Activated CD4-positive, alpha-beta T cell treated with anti-CD3 and anti-CD28 coated beads, Interleukin-2, amount 50 U/mL, for 24 hours (primary cell): ENCODE results near the gene SMTNL1.
"Not testable (repeated sequence)": the region's sequence is repeated elsewhere in the genome, so short reads cannot be mapped to it uniquely, and the experiment has no call there.

Experiments used
- DNase-seq, 2 donors: peaks; one replicate each; pipeline ENCODE4 v3.0.0-alpha.2; 2020; ENCODE audit warnings: low read depth in 1 of 2, low spot score in 1 of 2

Gene SMTNL1

DNA sequence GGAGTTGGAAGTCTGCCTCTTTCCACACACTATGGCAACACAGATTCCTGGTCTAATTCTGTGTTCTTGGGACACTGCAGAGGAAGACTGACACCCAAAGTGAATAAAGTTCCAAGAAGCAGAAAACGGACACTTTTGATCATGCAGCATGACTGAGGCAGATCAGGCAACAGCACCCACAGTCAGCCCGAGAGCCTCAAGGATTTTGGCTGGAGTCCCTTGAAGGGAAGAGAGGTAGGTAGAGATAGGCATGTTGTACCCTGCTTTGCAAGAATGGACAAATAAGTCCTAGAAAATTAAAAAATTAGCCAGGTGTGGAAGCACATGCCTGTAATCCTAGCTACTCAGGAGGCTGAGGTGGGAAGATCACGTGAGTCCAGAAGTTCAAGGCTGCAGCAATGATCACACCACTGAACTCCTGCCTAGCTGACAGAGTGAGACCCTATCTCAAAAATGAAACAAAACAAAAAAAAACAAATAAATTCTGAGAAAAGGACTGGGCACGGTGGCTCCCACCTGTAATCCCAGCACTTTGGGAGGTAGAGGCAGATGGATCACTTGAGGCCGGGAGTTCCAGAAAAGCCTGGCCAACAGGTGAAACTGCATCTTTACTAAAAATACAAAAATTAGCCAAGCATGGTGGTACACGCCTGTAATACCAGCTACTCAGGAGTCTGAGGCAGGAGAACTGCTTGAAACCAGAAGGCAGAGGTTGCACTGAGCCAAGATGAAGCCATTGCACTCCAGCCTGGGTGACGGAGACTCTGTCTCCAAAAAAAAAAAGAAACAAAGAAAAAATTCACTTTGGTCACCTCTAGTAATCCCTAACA is 28.8 kb upstream of the SMTNL1 start:
- DNase-seq: no peak

DNA sequence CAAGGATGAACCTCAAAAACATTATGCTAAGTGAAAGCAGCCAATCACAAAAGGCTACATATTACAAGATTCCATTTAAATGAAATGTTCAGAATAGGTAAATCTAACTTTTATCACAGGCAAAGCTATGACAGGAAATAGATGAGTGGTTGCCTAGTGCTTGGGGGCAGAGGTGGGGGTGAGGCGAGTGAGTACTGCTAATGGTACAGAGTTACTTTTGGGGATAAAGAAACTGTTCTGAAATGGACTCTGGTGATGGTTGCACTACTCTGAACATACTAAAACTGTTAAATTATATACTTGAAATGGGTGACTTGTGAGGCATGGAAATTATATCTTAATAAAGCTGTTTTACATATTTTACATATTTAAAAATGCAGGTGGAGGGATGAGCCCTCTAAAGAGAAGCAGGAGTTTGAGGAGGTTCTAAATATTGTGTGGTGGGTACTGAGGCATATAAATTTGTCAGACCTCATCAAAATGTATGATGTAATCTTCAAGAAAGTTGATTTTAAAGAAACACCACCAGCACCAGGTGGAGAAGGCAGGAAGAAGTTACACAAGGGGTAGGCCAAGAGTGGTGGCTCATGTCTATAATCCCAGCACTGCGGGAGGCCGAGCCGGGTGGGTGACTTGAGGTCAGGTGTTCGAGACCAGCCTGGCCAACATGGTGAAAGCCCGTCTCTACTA is 25.5 kb upstream of the SMTNL1 start:
- no peak for DNase-seq

DNA sequence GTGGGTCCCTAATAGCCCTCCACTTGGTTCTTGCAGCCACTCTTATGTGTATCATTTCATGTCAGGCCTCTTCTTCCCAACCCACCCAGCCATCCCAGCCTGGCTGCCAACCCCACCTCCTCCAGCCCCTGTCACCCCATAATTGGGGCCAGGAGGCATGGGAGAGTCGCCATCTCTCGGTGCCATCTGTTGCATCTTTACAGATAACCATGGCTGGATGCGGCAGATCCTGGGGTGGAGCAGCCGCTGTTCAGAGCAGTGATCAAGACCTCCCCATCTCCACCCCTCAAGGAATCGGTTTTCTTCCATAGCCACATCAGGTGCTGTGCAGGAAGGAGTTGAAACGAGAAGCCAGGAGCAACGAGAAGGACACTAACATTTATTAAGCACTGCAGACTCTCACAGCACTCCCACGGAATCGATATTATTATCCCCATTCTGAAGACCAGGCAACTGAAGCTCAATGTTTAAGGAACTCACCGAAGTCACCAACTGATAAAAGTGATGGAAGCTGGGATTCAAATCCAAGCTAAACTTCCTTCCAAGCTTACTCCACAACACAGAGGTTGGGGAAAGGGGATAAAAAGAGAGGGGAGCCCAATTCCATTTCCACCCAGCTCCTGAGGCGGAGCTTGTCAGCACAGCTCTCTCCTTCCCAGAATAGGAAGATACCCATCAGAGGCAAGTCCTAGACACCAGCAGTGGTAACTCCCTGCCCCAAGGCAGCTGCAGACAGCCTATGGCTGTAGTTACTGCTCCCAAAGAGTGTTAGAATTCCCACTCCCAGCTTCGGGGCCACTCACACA is 24.5 kb upstream of the SMTNL1 start:
- DNase-seq: no peak

DNA sequence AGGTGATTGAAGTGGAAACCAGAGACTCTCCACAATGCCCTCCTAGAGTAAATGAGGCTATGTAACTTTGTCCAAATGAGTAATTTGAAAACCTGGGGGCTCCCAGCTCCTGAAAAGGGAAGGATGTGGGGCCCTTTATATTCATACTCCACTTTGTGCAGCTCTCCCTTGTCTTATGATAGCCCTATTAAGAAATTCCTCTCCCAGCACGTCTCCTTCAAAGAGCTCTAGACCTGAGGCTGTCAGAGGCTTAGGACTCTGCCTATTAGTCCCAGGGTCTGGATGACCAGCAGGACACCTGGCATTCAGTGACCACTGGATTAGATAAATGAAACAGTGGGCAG is 24.0 kb upstream of the SMTNL1 start:
- no peak for DNase-seq

DNA sequence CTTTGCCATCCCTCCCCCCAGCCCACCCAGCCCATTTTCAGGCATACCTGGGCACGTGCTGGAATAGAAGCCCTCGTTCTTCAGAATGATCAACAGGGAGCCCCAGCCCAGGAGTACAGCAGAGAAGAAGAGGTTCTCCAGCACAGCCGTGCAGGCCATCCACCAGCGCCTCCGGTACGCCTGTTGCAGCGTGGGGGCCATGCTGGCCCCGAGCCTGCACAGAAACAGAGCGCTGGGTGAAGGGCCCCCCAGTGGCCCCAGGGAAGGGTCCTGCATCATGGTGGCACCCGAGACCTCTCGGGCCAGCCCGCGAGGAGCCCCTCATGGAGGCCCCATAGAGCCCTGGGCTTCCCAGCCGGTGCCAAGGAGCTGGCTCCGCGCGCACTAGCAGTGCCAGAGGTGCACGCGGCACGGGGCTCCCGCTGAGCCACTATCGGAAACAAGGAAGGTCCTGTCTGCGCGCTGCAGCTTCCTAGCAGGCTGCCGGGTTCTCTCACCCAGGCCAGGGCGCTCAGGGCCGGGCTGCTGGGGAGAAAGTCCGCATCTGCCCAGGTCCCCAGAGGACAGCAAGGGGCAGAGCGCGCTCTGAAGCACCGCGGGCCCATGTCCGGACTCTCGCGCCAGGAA is 23.4 kb upstream of the SMTNL1 start:
- DNase-seq: peak in 1 of 2 donors; percentile 31

DNA sequence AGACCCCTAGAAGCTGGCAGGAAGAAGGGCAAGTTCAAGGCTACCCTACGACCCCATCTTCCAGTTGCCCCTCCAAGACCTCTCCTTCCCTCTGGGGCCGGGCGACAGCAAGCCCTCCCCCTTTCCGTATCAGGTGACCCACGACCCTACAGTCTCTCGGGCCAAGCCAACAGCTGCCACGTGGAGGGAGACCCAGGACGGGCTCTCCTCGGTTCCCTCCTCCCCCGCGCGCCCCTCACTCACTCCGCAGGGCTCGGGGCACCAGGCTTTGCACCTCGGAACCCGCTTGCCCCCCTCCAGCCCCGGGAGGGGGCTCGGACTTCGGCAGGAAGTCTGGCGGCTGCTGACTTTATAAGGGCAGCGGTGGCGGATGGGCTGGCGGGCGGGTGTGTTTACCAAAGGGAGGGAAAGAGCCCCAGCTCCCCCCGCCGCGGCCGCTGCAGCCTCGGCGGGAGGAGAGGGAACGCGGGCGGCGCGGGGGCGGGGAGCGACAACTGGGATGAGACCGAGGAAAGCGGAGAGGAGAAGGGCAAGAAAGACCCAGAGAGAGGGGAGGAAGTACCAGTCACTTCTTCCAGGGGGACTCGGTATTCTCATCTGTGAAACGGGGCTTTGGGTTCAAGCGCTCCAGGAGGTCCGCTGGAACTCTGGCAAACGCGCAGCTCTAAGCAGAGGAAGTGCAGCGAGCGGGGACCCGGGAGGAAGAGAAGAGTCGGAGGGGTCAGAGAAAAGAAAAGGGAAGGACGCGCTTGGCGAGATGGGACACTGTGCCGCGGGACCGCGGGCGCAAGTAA is 22.7 kb upstream of the SMTNL1 start:
- DNase-seq: peak in 1 of 2 donors; percentile 28

DNA sequence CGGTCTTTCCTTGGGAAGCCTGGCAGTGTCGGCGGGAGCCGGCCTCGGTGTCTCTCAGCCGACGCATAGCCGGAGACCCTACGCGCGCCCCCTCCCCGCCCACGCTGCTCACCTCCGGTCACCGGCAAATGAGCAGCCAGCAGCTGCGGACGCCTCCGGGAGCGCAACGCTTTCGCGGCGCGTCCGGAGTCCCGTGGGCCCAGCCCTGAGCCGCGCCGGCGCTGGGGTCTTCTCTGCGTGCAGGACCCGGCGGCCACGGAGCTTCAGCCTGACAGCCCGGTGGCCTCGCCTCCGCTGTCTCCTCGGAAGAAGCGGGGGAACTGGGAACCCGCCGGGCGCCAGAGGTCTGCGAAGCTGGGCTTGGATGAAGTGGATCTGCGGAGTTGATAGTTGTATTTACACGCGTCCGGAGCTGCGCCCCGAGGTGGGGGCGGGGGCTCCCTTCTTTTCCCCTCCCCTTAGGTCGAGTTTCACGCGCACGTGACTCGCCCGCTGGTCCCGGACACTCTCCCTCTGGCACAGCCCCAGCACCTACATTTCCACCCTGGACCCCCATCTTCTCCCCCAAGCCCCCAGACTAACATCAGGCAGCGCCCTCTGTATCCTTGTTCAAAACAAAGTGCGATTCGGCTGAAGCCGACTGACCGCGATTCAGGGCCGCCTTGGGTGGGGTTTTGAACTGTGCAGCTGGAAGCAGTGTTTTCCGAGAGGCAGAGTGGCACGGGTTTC is 21.9 kb upstream of the SMTNL1 start, which contains the start of gene SLC43A1:
SLC43A1 (minus strand) TSS at position 371 of the 729 bp plus-strand sequence. CDS start 1,591 bp downstream, outside the sequence.
- peak in 1 of 2 donors; percentile 11 for DNase-seq

DNA sequence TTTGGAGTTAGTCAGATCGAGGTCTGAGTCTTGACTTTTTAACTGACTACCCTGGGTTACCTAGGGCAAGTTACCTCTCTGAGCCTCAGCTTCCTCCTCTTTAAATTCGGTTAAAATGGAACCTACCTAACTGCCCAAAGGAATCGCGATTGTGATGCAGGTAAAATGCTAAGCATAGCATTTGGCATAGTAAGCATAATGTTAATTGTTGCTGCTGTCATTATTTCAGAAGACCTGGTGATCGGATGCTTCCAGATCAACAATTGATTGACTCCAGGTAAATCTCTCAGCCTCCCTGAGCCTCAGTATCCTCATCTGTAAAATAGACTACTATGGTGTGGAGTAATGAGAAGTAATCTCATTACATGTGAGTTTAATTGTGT is 21.3 kb upstream of the SMTNL1 start:
- no peak for DNase-seq

DNA sequence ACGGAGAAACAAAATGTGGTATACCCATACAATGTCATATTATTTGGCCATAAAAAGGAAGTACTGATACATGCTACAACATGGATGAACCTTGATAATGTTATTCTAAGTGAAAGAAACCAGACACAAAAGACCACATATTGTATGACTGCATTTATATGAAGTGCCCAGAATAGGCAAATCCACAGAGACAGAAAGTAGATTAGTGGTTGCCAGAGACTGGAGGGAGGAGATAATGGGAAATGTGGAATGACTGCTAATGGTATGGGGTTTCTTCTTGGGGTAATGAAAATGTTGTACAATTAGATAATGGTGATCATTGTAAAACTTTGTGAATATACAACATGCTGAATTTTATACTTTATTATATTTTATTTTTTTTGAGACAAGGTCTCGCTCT is 16.3 kb upstream of the SMTNL1 start:
- DNase-seq: no peak

DNA sequence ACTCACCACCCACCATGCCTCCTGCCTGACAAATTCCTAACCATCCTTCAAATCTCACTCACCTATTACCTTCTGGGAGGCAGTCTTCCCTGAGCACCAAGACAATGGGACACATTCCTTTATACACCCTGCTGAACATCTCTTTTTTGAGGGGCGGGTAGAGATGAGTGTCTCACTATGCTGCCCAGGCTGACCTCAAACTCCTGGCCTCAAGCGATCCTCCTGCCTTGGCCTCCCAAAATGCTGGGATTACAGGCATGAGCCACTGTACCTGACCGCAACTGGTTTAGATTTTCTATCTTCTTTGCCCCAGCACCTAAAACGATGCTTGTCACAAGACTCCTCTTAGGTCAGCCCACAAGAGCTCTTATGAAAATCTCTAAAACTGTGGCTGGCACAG is 14.0 kb upstream of the SMTNL1 start:
- DNase-seq: no peak

DNA sequence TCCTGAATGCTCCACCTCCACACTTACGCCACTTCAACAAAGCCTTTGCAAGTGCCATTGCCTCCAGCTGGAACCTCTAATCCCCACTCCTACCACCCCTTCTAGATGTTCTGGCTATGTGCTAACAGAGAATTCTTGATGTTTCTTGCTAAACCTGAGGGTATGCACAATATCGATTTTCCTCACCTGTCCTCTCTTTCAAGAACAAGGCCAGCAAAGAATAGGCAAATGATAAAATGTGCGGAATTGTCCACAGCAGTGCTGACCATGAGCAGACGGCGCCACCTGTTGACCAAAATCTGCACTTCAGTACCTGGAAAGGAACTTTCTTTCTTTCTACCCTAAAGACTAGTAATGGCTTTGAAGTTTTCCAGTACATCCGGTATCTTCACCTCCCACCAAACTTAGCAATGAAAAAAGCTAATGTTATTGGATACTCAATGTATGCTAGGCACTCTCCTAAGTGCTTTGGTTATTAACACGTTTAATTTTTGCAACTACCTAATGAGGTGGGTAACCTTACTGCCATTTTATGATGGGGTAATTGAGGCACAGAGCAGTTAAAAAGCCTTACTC is 10.3 kb upstream of the SMTNL1 start:
- DNase-seq: peak; percentile 43 to 59

DNA sequence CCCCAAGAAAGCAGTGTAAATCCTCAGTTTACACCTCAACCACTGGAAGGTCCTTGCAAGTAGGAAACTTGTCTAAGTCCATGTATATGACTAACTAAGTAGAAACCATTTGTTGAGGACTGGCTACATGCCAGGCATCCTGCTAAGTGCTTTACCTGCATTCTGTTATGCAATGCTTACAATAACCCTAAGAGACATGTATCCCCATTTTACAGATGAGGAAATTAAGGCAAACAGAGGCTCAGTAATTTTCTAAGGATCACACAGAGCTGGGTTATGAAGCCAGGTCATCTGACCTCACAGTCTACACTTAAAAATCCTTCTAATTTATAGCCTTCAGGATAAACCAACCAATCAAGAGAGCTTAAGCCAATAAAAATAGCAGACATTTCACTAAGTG is 8.4 kb upstream of the SMTNL1 start:
- DNase-seq: no peak

DNA sequence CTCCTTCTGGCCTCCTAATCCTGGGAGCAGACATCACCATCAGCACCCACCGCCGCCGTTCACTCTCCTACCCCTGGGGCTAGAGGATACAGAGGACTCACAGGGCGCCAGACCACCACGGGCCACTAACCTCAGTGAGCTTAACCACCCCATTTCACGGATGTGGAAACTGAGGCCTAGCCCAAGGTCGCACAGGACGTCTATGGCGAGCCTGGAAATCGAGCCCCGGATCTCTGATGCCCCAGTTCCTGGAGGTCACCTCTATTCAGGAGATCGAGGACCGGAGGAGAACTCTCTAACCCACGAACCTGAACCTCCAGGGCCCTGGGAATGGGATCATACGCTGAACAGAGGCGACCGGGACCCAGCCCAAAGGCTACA is 7.2 kb upstream of the SMTNL1 start:
- no peak for DNase-seq

DNA sequence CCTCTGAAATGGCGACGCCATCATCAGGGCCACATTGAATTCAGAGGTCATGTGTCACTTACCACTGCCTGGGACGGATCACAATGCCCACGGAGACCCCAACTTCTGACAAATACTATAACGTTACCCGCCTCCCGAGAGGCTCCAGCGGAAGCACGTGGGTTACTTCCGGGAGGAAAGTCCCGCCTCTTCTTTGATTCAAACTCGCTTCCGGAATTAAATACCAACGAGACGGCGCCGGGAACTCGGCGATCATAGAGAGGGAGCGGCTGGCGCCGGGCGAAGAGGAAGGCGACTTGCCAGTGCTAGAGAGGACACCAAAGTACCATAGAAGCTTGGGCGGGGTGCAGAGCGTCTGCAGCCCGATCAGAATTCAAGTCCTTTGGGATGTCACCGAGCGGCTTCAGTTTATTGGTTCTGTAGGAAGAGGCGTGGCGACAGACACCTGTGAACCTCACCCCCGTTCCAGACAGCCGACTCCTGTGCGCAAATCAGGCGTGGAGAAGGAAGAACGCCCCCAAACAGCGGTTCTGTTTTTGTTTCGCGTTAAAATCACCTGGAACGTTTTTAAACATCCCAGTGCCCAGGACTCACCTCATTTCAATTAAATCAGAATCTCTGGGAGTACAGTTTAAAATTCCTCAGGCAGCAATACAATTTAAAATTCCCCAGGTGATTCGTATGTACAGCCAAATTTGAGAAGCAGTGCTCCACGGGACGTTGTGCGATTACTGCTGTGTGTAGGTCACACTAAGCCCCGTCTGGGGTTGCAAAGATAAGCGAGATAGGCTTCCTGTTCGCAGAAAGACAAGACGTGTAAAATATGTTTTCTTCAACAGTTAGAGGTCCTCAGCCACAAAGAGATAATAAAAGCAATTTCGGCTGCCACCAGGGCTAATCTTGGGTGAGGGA is 6.5 kb upstream of the SMTNL1 start, which contains the start of gene TIMM10:
TIMM10 (minus strand) TSS at position 159 of the 912 bp plus-strand sequence. CDS start 565 bp downstream, outside the sequence.
- peak; percentile 75 to 94 for DNase-seq

DNA sequence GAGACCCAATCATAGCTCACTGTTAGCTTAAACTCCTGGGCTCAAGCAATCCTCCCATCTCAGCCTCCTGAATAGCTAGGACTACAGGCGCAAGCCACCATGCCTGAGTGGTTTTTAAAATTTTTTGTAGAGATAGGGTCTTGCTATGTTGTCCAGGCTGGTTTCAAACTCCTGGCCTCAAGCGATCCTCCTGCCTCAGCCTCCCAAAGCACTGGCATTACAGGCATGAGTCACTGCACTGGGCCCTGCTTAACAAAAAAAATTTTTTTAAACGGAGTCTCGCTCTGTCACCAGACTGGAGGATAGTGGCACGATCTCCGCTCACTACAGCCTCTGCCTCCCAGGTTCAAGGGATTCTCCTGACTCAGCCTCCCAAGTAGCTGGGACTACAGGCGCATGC is 2.9 kb upstream of the SMTNL1 start:
- not testable (repeated sequence) for DNase-seq

DNA sequence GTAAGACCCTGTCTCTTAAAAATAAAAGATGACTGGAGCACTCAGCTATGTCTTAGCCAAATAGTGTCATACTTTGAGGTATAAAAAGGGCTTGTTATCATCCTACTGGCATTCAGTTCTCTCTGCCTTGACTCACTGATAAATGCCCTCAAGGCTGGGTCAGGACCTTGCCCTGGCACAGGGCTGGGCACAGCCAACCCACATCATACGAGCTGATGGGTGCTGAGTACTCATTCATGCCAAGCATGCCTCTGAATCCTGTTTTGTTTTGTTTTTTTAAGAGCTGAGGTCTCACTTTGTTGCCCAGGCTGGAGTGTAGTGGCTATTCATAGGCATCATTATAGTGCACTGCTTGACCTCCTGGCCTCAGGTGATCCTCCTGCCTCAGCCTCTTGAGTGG is 1.9 kb downstream of the SMTNL1 start:
- DNase-seq: no peak

DNA sequence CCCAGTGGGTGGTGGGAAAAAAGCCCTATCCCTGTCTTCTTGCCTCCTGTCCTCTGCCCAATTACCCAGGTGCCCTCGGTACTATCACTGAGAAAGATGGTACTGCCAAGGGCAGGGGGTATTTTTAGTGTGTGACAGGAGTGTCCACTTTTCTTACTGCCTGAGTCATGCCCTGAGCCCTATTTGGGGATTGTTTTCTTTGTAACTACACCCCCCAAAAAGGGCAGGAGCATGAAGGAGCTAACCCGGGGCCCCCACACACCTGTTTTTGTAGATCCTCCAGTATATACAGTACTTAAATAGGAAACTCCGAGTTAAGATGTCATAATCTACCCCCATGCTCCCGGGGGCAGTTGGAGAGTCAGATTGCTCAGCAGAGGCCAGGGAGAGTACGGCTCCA is 3.8 kb downstream of the SMTNL1 start:
- no peak for DNase-seq

DNA sequence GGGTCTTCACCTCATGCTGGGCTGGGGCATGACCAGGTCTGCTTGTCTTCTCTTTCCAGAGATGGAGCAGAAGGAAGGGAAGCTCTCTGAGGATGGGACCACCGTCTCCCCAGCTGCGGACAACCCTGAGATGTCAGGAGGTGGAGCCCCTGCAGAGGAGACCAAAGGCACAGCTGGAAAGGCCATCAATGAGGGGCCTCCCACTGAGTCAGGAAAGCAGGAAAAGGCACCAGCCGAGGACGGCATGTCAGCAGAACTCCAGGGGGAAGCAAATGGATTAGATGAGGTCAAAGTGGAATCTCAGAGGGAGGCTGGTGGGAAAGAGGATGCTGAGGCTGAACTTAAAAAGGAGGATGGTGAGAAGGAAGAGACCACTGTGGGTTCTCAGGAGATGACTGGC is 5.2 kb downstream of the SMTNL1 start:
- no peak for DNase-seq
